Limb (tissue), 2 donors: ENCODE data around the gene CD96.
"Not testable (repeated sequence)": the region's sequence is repeated elsewhere in the genome, so short reads cannot be mapped to it uniquely, and the experiment has no call there.

ENCODE experiments used
- DNase-seq, 2 donors: peaks; one replicate each; pipeline ENCODE4 v3.0.0-alpha.2; 2016; ENCODE audit errors: extremely low spot score in 2 of 2

CD96 gene

GRCh38 chr3:111541911-111542483, at the start of gene CD96:
CD96 (plus strand) TSS chr3:111542197; CDS start chr3:111542249, 52 bp downstream.
- no peak for DNase-seq

GRCh38 chr3:111493276-111493675, 48.7 kb upstream of the CD96 start:
- DNase-seq: no peak

DNA sequence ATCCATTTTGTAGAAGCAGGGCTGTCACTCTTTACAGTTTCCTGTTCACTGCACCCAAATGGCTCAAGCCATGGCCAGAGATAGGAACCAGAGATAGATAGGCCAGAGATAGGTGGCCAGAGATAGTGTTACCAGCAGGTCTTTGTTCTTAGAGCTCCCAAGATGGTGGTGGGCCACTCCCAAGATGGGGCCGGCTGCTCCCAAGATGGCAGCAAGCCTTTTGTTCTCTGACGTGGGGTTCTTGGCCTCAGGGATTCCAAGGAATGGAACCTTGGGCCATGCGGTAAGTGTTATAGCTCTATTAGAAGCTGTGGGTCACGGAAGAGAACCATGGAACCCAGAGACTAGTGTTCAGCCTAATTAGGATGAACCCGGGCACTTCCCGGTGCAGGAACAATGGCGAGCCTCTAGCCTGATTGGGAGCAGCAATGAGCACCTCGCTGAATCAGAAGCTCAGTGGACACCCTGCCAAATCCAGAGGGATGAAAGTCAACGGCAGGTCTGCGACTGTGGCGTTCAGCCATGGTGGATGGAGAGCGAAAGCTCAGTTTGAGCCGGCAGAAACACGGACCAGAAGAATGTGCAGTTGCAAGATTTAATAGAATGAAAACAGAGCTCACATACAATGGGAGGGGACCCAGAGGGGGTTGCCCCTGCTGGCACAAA, 45.0 kb upstream of the CD96 start:
- DNase-seq: no peak

DNA sequence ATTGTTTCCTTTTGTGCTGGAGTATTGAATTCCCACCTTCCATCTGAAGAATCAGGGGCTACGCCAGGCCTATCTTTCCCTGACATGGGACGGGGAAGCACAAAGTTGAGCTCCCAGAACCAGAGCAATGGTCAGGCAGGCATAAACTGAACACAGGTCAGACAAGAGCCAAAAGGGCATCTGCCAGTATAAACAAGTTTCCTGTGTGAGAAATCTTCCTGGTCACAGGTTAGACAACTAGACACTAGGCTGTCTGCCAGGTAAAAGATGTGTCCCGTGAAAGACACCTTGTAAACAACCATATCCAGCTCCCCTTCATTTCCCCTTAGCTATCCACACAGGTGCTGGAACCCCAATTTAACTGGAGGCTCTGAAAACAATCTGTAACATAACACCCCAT, 44.0 kb upstream of the CD96 start:
- DNase-seq: no peak

GRCh38 chr3:111506435-111506834, 35.6 kb upstream of the CD96 start:
- DNase-seq: no peak

- DNase-seq: no peak
Measured at GRCh38 chr3:111509308-111509707, 32.7 kb upstream of the CD96 start.

GRCh38 chr3:111517801-111518200, 24.2 kb upstream of the CD96 start:
- no peak for DNase-seq

GRCh38 chr3:111519178-111519855, 22.7 kb upstream of the CD96 start:
- DNase-seq: no peak

DNA sequence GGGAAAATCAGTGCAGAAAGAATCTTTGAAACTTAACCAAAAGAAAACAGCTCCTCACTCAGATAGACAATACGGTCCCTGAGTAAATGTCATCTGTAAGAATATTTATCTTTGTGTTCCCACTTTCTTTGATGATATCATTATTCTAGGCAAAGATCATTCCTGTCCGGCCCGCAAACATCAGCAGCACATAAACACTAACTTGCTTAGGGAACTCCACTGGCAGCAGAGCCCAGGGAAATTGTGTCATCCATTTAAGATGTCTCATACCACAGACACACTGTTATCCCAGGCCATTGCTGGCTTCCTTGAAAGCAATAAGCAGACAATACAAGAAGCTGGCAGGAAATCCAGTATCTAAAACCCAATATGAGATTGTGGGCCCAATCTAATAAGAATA, 20.1 kb upstream of the CD96 start:
- DNase-seq: no peak

DNA sequence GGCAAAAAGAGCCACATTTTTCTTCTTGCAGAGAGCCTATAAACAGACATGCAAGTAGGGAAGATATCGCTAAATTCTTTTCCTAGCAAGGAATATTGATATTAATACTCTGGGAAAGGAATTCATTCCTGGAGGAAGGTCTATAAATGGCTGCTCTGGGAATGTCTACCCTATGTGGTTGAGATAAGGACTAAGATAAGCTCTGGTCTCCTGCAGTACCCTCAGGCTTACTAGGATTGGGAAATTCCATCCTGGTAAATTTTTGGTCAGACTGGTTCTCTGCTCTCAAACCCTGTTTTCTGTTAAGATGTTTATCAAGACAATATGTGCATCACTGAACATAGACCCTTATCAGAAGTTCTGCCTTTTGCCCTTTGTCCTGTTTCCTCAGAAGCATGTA, 17.5 kb upstream of the CD96 start:
- not testable (repeated sequence) for DNase-seq

- no peak for DNase-seq
Measured at GRCh38 chr3:111531446-111531845, 10.6 kb upstream of the CD96 start.

DNA sequence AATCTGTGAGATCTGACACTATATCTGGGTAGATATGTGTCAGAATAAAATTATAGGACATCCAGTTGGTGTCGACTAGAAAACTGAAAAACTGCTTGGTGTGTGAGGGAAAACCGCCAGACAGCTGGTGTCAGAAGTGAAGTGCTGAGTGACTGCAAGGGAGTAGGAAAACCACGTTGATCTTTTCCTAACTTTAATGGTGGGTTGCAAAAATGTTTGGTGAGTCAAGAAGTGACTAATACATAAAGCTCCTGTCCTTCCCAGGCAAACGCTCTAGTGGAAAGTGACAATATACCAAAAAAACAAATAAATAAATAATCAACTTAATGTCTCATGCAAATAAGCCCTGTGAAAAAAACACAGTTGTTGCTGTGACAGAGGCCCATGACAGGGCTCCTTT, 7.3 kb upstream of the CD96 start:
- no peak for DNase-seq

- DNase-seq: no peak
Measured at GRCh38 chr3:111538111-111538510, 3.9 kb upstream of the CD96 start.

DNA sequence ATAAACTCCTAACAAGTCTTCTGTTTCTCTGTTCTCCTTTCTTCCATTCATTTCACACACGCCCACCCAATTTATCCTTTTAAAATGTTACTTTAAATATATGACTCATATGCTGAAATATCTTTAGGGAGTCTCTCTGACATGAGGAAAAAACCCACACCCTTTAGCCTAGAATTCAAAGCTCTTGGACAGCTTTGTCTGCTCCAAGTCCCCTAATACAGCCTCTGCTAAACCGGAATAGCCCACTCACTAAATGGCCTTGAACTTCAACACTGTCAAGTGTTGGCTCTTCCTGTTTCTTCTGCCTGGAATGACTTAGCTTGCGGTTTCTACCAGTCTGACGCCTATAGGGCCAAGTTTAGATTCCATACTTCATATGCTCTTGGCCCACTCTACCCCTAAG, 3.3 kb upstream of the CD96 start:
- no peak for DNase-seq

DNA sequence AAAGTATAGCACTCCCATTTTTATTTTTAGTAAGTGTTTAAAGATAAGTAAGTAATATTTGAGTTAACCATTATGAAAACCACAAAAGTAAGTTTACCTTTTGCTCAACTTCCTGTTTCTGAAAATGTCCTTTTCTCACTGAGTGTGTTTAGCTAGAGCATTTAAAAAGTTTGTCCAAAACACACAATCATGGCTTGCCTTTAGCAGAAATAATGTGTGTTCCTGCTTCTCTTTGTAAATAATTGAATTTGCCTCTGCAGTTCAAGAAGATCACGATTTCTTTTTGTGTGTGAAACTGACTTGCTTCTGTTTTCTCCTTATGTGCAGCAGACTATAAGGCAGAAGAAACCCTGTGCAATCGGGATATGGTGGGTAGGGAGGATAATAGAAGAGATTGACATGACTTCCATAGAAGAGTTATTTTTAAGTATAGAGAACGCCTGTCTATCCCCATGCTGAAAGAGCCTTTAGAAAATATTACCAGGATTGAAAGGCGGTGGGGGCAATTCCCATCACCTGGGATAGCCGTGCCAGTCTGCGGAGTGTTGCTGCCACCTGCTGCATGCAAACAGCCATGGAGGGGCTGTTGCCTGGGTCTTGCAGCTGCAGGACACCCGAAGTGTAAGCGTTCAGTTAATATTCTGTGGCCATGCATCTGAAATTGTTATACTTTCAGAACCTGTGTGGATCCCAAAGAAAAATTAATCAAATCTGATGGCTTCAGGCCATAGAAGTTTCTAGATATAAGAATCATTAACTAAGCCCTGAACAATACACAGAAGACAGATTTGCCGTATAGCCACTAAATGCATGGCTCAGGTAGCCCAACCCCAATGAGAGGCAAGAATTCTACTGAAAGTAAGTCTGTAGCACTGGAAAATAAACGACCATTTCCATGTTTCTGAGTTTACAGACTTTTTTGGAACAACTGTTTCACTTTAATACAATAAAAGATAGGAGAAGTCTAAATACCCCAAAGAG, 2.4 kb upstream of the CD96 start:
- peak; percentile 52 to 80 for DNase-seq

DNA sequence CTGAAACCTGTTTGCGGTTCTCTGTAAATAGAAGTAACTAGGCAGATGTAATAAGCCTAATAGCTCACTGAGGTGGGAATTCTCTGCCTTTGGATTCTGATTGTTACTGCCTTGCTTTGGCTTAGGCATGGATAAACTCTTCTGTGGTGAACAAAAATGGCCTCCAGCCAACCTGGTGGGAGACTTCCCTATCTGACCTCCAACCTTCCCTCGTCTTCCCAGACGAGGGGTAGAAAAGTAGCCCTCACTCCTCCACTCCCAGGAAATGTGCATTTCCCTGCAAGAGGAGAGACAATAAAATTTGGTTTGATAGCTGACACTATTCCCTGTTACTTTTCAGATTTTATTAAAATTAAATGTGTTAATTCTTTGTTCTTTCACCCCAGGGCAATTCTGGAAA, 606 bp upstream of the CD96 start:
- DNase-seq: no peak

- no peak for DNase-seq
Measured at GRCh38 chr3:111542611-111543300, 759 bp downstream of the CD96 start.

DNA sequence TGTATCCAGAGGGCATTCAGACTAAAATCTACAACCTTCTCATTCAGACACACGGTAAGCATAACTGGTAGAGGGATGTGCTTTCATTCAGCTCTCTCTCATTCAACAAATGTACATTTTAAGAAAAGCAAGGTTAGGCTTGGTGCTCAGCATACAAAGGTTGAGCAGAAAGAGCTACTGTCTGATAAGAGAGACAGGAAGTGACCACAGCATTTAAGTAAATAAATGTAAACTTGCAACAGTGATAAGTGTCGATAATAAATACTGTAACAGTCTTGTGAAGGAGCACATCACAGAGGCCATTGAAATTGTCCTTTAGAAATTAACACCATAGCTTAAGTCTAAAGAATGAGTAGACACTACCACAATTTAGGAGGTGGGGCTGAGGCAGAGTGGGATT, 3.4 kb downstream of the CD96 start:
- DNase-seq: no peak

DNA sequence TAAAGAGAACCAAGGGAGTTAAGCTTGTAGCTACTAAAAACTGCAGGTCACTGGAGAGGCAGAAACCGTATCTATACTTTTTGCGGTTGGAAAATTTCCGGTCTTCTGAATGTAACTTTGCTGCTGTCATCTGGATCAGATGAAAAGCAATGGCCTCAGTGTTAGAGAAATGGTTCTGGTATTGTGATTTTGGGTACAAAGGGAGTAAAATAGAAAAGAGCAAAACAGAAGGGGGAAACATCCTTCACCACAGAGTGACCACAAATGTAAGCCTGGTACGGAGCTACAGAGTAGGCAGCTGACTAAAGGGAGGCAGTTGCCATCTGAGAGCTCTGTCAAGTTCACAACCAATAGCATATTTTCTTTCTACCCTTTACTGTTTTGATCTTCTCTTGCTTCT, 5.6 kb downstream of the CD96 start:
- DNase-seq: no peak

GRCh38 chr3:111548092-111548491, 6.1 kb downstream of the CD96 start:
- no peak for DNase-seq

GRCh38 chr3:111548756-111549155, 6.8 kb downstream of the CD96 start:
- no peak for DNase-seq
